Epithelial cell of esophagus (primary cell): ENCODE data around the gene EIF3L.

Experiments used
- DNase-seq: peaks from one replicate; pipeline ENCODE4 v3.0.0; 2010; ENCODE audit warnings: low read depth
- H3K4me3 ChIP-seq: 2 replicates; pipeline ENCODE4 v1.5.1; 2011; ENCODE audit warnings: mild to moderate bottlenecking, low read length, control low read depth
- TF ChIP-seq, protein P1 (sequence below): IDR thresholded peaks from 2 replicates; pipeline ENCODE4 v1.5.1; 2011; ENCODE audit warnings: low read depth, mild to moderate bottlenecking, low read length, control low read depth, inconsistent platforms; ENCODE audit not compliant: insufficient read depth; ENCODE audit errors: missing control alignments

The EIF3L gene

GRCh38 chr22:37860796-37861421 lies 11.7 kb downstream of the EIF3L start:
- H3K4me3 ChIP-seq: no peak overlapping the region
- no peak for DNase-seq
- TF ChIP-seq, protein P1, sequence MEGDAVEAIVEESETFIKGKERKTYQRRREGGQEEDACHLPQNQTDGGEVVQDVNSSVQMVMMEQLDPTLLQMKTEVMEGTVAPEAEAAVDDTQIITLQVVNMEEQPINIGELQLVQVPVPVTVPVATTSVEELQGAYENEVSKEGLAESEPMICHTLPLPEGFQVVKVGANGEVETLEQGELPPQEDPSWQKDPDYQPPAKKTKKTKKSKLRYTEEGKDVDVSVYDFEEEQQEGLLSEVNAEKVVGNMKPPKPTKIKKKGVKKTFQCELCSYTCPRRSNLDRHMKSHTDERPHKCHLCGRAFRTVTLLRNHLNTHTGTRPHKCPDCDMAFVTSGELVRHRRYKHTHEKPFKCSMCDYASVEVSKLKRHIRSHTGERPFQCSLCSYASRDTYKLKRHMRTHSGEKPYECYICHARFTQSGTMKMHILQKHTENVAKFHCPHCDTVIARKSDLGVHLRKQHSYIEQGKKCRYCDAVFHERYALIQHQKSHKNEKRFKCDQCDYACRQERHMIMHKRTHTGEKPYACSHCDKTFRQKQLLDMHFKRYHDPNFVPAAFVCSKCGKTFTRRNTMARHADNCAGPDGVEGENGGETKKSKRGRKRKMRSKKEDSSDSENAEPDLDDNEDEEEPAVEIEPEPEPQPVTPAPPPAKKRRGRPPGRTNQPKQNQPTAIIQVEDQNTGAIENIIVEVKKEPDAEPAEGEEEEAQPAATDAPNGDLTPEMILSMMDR: no peak

DNA sequence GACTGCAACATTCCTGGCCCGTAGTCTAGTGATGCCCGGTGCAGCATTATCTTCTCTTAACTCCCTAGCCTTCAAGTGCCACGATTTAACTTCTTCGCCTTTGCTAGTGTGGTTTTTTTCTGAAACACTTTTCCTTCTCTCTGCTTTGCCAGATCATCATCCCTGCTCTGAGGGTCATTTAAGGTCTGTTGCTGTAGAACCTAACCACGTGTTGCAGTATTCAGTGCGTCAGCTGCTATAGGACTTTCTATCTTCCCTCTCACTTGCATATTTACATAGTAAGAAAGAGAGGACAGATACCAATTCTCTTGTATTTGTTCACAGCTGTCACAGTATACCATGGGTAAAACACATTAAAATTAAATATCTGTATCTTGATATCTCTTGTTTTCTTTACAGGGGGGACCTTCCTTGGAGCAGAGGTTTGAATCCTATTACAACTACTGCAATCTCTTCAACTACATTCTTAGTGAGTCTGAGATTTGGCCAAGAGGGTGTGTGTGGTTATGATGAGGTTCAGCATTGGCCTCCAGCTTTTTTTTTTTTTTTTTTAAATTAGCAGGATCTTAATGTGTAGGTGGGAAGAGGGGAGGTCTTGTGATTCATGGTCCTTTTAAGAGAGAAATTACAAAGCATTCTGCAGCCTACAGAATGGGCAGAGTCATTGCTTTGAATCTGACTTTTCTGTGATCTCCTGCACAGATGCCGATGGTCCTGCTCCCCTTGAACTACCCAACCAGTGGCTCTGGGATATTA lies 13.5 kb downstream of the EIF3L start:
- DNase-seq: no peak
- TF ChIP-seq, protein P1: no peak

DNA sequence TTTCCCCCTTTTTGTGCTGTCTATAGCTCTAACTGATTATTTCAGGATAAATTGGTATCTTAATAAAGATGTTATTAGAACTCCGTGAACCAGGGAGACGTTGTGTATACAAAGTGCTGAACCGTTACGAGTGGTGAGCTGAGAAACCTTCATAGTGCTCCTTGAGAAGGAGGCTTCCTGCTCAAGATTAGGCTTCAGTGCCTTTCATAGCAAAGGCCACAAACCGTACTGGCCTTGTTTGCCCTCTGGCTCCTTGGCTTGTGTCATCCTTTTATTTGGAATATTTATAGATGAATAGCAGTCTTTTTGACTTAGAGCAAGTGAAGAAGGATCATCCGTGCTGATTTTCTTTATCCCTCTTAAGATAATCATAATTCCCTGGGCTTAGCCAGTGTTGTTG lies 16.3 kb downstream of the EIF3L start:
- TF ChIP-seq, protein P1: no peak
- DNase-seq: no peak
- H3K4me3 ChIP-seq: no peak overlapping the region

More for the DNA sequence above, 13.5 kb downstream of the EIF3L start:
- H3K4me3 ChIP-seq: no peak overlapping the region

DNA sequence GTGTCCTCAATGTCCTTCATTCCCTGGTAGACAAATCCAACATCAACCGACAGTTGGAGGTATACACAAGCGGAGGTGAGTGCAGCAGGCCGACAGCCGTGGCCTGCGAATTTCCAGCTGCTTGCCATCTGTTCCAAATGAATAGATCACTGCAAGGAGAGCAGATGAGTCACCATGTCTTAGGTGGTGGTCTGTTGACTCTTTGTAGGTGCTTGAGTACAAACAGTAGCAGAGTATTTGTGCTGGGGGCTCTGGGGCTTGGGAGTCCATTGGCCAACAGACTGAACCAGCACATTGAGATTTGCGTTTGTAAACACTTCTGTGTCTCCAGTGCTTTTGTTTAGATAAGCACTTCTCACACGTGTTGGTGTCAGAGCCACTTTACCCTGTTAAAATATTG lies 21.1 kb downstream of the EIF3L start:
- DNase-seq: no peak
- TF ChIP-seq, protein P1: no peak
- H3K4me3 ChIP-seq: no peak overlapping the region

- no peak overlapping the region for H3K4me3 ChIP-seq
- TF ChIP-seq, protein P1: no peak
- DNase-seq: peak; percentile 68
These were observed 31.6 kb downstream of the EIF3L start for GRCh38 chr22:37880668-37881440.

DNA sequence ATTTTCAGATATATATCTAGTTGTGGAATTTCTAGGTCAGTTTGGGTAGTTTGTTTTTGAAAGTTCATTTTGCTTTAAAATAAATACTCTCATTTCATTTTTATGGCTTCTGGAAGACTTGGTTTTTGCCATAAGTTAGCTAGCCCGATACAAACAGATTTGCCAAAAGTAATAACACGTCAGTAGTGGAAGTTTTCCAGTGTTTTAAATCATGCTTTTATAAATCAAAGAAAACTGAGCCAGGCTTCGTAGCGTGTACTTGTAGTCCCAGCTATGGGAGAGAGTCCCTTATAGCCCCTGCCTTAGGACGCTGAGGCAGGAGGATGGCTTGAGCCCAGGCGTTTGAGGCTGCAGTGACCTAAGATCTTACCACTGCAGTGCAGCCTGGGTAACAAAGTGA lies 35.2 kb downstream of the EIF3L start:
- DNase-seq: no peak
- TF ChIP-seq, protein P1: no peak
- H3K4me3 ChIP-seq: no peak overlapping the region
